ENCODE results near the gene CARS2. TPM values are rescaled to one million over a fixed set of nuclear protein-coding genes. Genes with fewer than 3 reads are reported as not detected.

Gene CARS2
- total RNA-seq, 6 experiments from 2014 or later: 22.0 to 53.2 (median 27.3) TPM

- ATAC-seq: peak in 2 of 4 donors; percentile 2 to 6
- WGBS (ENCODE audit: insufficient coverage, low coverage, low lambda C conversion rate, missing lambda C conversion rate): 75% methylated on average over 19 of the region's 39 CpGs
- TF ChIP-seq POLR2A (IDR thresholded peaks at IDR 0.05): no peak
- DNase-seq: no peak
- no peaks in the 10 kb centered on the region for H3K9me3 ChIP-seq
- intact Hi-C loops (cut with DNase I): no loop called here
- peaks cover 0 to 35% (median 12%) of the 10 kb centered on the region in 4 donors for H3K4me1 ChIP-seq
- H3K4me3 ChIP-seq: no peak overlapping the region
- no peaks in the 10 kb centered on the region for H3K27me3 ChIP-seq
- peaks cover 10 to 78% (median 27%) of the 10 kb centered on the region in 4 donors for H3K36me3 ChIP-seq
- H3K27ac ChIP-seq: no peak overlapping the region
Measured at GRCh38 chr13:110638814-110639806, 66.8 kb downstream of the CARS2 start.

- Histone ChIP-seq H3K4me3 (no peak overlapping the region), H3K9me3 (no peaks in the 10 kb centered on the region), H3K27me3 (no peaks in the 10 kb centered on the region), H3K4me1 (peaks cover 0 to 27% (median 8%) of the 10 kb centered on the region in 4 donors), H3K36me3 (peaks cover 10 to 77% (median 27%) of the 10 kb centered on the region in 4 donors), H3K27ac (no peak overlapping the region)
- 84% methylated on average over 11 of the region's 23 CpGs for WGBS (ENCODE audit: insufficient coverage, low coverage, low lambda C conversion rate, missing lambda C conversion rate)
- DNase-seq (no peak), ATAC-seq (no peak)
- no peak for TF ChIP-seq POLR2A (IDR thresholded peaks at IDR 0.05)
- no peak for TF ChIP-seq CTCF (IDR thresholded peaks at IDR 0.05)
- intact Hi-C loops (cut with DNase I): no loop called here
Measured at GRCh38 chr13:110638257-110638656, 67.7 kb downstream of the CARS2 start.

GRCh38 chr13:110637747-110638146 lies 68.2 kb downstream of the CARS2 start:
- no CpG with 5 or more reads among the region's 6 CpGs for whole genome bisulfite sequencing (ENCODE audit: insufficient coverage, low coverage, low lambda C conversion rate, missing lambda C conversion rate)
- Histone ChIP-seq H3K36me3 (peaks cover 10 to 72% (median 27%) of the 10 kb centered on the region in 4 donors), H3K4me3 (no peak overlapping the region), H3K4me1 (peaks cover 0 to 21% (median 6%) of the 10 kb centered on the region in 4 donors), H3K9me3 (no peaks in the 10 kb centered on the region), H3K27me3 (no peaks in the 10 kb centered on the region), H3K27ac (no peak overlapping the region)
- intact Hi-C loops (cut with DNase I): no loop called here
- TF ChIP-seq POLR2A (IDR thresholded peaks at IDR 0.05): no peak
- no peak for TF ChIP-seq CTCF (IDR thresholded peaks at IDR 0.05)
- DNase-seq (no peak), ATAC-seq (peak in 3 of 4 donors; percentile 8 to 35 (median 10))

GRCh38 chr13:110637275-110637674 lies 68.6 kb downstream of the CARS2 start:
- ATAC-seq (no peak), DNase-seq (no peak)
- Histone ChIP-seq H3K4me1 (peaks cover 0 to 20% (median 6%) of the 10 kb centered on the region in 4 donors), H3K36me3 (peaks cover 10 to 68% (median 26%) of the 10 kb centered on the region in 4 donors), H3K27ac (no peak overlapping the region), H3K4me3 (no peak overlapping the region), H3K9me3 (no peaks in the 10 kb centered on the region), H3K27me3 (no peaks in the 10 kb centered on the region)
- 50% methylated on average over 1 of the region's 6 CpGs for WGBS (ENCODE audit: insufficient coverage, low coverage, low lambda C conversion rate, missing lambda C conversion rate)
- no peak for TF ChIP-seq CTCF (IDR thresholded peaks at IDR 0.05)
- TF ChIP-seq POLR2A (IDR thresholded peaks at IDR 0.05): no peak
- intact Hi-C loops (cut with DNase I): no loop called here

- Histone ChIP-seq H3K27me3 (no peaks in the 10 kb centered on the region), H3K9me3 (no peaks in the 10 kb centered on the region), H3K4me1 (peaks cover 0 to 20% (median 6%) of the 10 kb centered on the region in 4 donors), H3K36me3 (peaks cover 10 to 68% (median 24%) of the 10 kb centered on the region in 4 donors), H3K4me3 (no peak overlapping the region), H3K27ac (no peak overlapping the region)
- ATAC-seq: no peak
- no peak for DNase-seq
- TF ChIP-seq POLR2A (IDR thresholded peaks at IDR 0.05): no peak
- TF ChIP-seq CTCF (IDR thresholded peaks at IDR 0.05): no peak
- intact Hi-C loops (cut with DNase I): no loop called here
- no CpG with 5 or more reads among the region's 14 CpGs for WGBS (ENCODE audit: insufficient coverage, low coverage, low lambda C conversion rate, missing lambda C conversion rate)
Measured at GRCh38 chr13:110636701-110637201, 69.2 kb downstream of the CARS2 start.
